22Rv1 (cell line): ENCODE results near the gene ST8SIA6.

ENCODE experiments used
- ZFX ChIP-seq: fragments of 450-650 bp; IDR thresholded peaks from 2 replicates; pipeline ENCODE4 v1.6.1; 2017; ENCODE audit warnings: antibody characterized with exemption, borderline replicate concordance
- TF ChIP-seq, protein P1 (sequence below): fragments of 450-650 bp; IDR thresholded peaks from 2 replicates; pipeline ENCODE4 v1.5.1; 2017; ENCODE audit warnings: mild to moderate bottlenecking

- TF ChIP-seq, protein P1, sequence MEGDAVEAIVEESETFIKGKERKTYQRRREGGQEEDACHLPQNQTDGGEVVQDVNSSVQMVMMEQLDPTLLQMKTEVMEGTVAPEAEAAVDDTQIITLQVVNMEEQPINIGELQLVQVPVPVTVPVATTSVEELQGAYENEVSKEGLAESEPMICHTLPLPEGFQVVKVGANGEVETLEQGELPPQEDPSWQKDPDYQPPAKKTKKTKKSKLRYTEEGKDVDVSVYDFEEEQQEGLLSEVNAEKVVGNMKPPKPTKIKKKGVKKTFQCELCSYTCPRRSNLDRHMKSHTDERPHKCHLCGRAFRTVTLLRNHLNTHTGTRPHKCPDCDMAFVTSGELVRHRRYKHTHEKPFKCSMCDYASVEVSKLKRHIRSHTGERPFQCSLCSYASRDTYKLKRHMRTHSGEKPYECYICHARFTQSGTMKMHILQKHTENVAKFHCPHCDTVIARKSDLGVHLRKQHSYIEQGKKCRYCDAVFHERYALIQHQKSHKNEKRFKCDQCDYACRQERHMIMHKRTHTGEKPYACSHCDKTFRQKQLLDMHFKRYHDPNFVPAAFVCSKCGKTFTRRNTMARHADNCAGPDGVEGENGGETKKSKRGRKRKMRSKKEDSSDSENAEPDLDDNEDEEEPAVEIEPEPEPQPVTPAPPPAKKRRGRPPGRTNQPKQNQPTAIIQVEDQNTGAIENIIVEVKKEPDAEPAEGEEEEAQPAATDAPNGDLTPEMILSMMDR: no peak
- TF ChIP-seq ZFX: no peak
Observed at GRCh38 chr10:17380888-17381287, 73.5 kb downstream of the ST8SIA6 start.
